KMS-11 (cell line): ENCODE data around the gene OSBP.

ENCODE experiments used
- H2AFZ ChIP-seq: fragments of 200-600 bp; sonication (generic); 2 replicates; pipeline ENCODE4 v1.6.1; 2016; ENCODE audit warnings: antibody characterized with exemption, mixed run types, low read depth
- H3K27ac ChIP-seq: fragments of 200-600 bp; sonication (generic); 2 replicates; pipeline ENCODE4 v1.6.1; 2016; ENCODE audit warnings: mild to moderate bottlenecking, mixed run types
- H3K27me3 ChIP-seq: fragments of 200-600 bp; sonication (generic); 2 replicates; pipeline ENCODE4 v1.6.1; 2017; ENCODE audit warnings: mild to moderate bottlenecking, low read depth, mixed run types, moderate library complexity; ENCODE audit not compliant: insufficient read depth
- H3K36me3 ChIP-seq: fragments of 200-600 bp; sonication (generic); 2 replicates; pipeline ENCODE4 v1.6.1; 2017; ENCODE audit warnings: mild to moderate bottlenecking, mixed run types; ENCODE audit not compliant: insufficient read depth
- H3K4me1 ChIP-seq: fragments of 200-600 bp; sonication (generic); 2 replicates; pipeline ENCODE4 v1.6.1; 2016; ENCODE audit warnings: mild to moderate bottlenecking, low read depth, mixed run types; ENCODE audit not compliant: poor library complexity, severe bottlenecking
- H3K4me2 ChIP-seq: fragments of 200-600 bp; sonication (generic); 2 replicates; pipeline ENCODE4 v1.7.0; 2016; ENCODE audit warnings: mild to moderate bottlenecking, mixed run types
- H3K4me3 ChIP-seq: fragments of 200-600 bp; sonication (generic); IDR thresholded peaks from 2 replicates; pipeline ENCODE4 v1.6.1; 2017; ENCODE audit warnings: low read depth, low read length, mixed read lengths; ENCODE audit not compliant: insufficient read depth
- H3K79me2 ChIP-seq: fragments of 200-600 bp; sonication (generic); 2 replicates; pipeline ENCODE4 v1.6.1; 2016; ENCODE audit warnings: low read depth, mixed run types; ENCODE audit not compliant: insufficient read depth
- H3K9ac ChIP-seq: fragments of 200-600 bp; sonication (generic); 2 replicates; pipeline ENCODE4 v1.6.1; 2016; ENCODE audit warnings: mild to moderate bottlenecking, mixed run types
- H4K20me1 ChIP-seq: fragments of 200-600 bp; sonication (generic); 2 replicates; pipeline ENCODE4 v1.6.1; 2016; ENCODE audit warnings: mild to moderate bottlenecking, mixed run types; ENCODE audit not compliant: insufficient read depth
- CTCF ChIP-seq: fragments of 200-600 bp; sonication (generic); conservative IDR thresholded peaks from 2 replicates; pipeline ENCODE4 v1.6.1; 2017; ENCODE audit warnings: low read depth, mild to moderate bottlenecking, antibody characterized with exemption, low read length, moderate library complexity, mixed read lengths

Gene OSBP

GRCh38 chr11:59615637-59616395 is at the start of gene OSBP:
Gene OSBP, minus strand, starts transcription at chr11:59615774. Its CDS starts 110 bp downstream, at chr11:59615664.
- Histone ChIP-seq H2AFZ (peak within 1 kb of the TSS; percentile 81), H3K79me2 (peaks cover 43% of the 10 kb centered on the region), H3K36me3 (no peaks in the 10 kb centered on the region), H3K27ac (peak within 1 kb of the TSS; percentile 41), H3K4me3 (no peak within 1 kb of the TSS), H3K4me1 (peaks cover 38% of the 10 kb centered on the region), H3K9ac (peak within 1 kb of the TSS; percentile 61; the same call in 1 of the 2 replicates), H4K20me1 (no peaks in the 10 kb centered on the region), H3K4me2 (peak within 1 kb of the TSS; percentile 82), H3K27me3 (no peaks in the 10 kb centered on the region)
- TF ChIP-seq CTCF = no peak

- Histone ChIP-seq H3K4me3 (no peak overlapping the region), H3K36me3 (peaks cover 18% of the 10 kb centered on the region), H3K9ac (no peak overlapping the region), H3K4me1 (no peaks in the 10 kb centered on the region), H3K79me2 (peaks cover 27% of the 10 kb centered on the region; the same call in 1 of the 2 replicates), H2AFZ (no peak overlapping the region), H4K20me1 (no peaks in the 10 kb centered on the region), H3K27ac (no peak overlapping the region), H3K4me2 (no peak overlapping the region), H3K27me3 (no peaks in the 10 kb centered on the region)
- TF ChIP-seq CTCF = no peak
Measured at GRCh38 chr11:59660621-59661020, 45.0 kb upstream of the OSBP start.

- H2AFZ ChIP-seq = no peak overlapping the region
- peaks cover 18% of the 10 kb centered on the region for H3K36me3 ChIP-seq
- no peak overlapping the region for H3K27ac ChIP-seq
- no peaks in the 10 kb centered on the region for H3K27me3 ChIP-seq
- H3K4me1 ChIP-seq = no peaks in the 10 kb centered on the region
- no peak overlapping the region for H3K9ac ChIP-seq
- H3K4me3 ChIP-seq = no peak overlapping the region
- H4K20me1 ChIP-seq = no peaks in the 10 kb centered on the region
- no peak overlapping the region for H3K4me2 ChIP-seq
- no peak for TF ChIP-seq CTCF
- peaks cover 27% of the 10 kb centered on the region; the same call in 1 of the 2 replicates for H3K79me2 ChIP-seq
Measured at GRCh38 chr11:59659981-59660380, 44.4 kb upstream of the OSBP start.

- H3K4me3 ChIP-seq = no peak overlapping the region
- peaks cover 15% of the 10 kb centered on the region; the same call in 1 of the 2 replicates for H3K79me2 ChIP-seq
- H3K27ac ChIP-seq = no peak overlapping the region
- H4K20me1 ChIP-seq = no peaks in the 10 kb centered on the region
- H3K36me3 ChIP-seq = peaks cover 25% of the 10 kb centered on the region
- H3K9ac ChIP-seq = no peak overlapping the region
- no peak overlapping the region for H2AFZ ChIP-seq
- no peak for TF ChIP-seq CTCF
- H3K4me1 ChIP-seq = no peaks in the 10 kb centered on the region
- no peaks in the 10 kb centered on the region for H3K27me3 ChIP-seq
- no peak overlapping the region for H3K4me2 ChIP-seq
Measured at GRCh38 chr11:59658036-59658435, 42.5 kb upstream of the OSBP start.
